WTC11 (cell line): ENCODE results near the gene RSPH3.

Source experiments
- CREB1 ChIP-seq: sonication (generic); formaldehyde crosslinking; IDR thresholded peaks from 2 replicates; pipeline ENCODE4 v1.8.0; 2023; ENCODE audit warnings: mild to moderate bottlenecking, missing genetic modification reagents
- EMX1 ChIP-seq: fragments of 250-450 bp; sonication (Bioruptor Pico); IDR thresholded peaks from 2 replicates; pipeline ENCODE4 v1.8.0; 2021; ENCODE audit warnings: mild to moderate bottlenecking
- SMAD3 ChIP-seq: sonication (generic); formaldehyde crosslinking; IDR thresholded peaks from 2 replicates; pipeline ENCODE4 v1.8.0; 2022; ENCODE audit warnings: missing genetic modification reagents, mild to moderate bottlenecking, borderline replicate concordance
- TCF7 ChIP-seq: sonication (generic); formaldehyde crosslinking; IDR thresholded peaks from 2 replicates; pipeline ENCODE4 v1.8.0; 2022; ENCODE audit warnings: mild to moderate bottlenecking, low read depth, missing genetic modification reagents, moderate library complexity
- TF ChIP-seq, protein P1 (sequence below): fragments of 200-600 bp; IDR thresholded peaks from 2 replicates; pipeline ENCODE4 v1.8.0; 2022; ENCODE audit warnings: antibody characterized with exemption
- TF ChIP-seq, protein P2 (sequence below): sonication (generic); formaldehyde crosslinking; IDR thresholded peaks from 2 replicates; pipeline ENCODE4 v1.8.0; 2023; ENCODE audit warnings: mild to moderate bottlenecking, missing genetic modification reagents
- TF ChIP-seq, protein P3 (sequence below): sonication (generic); formaldehyde crosslinking; IDR thresholded peaks from 2 replicates; pipeline ENCODE4 v1.8.1; 2022; ENCODE audit warnings: missing genetic modification reagents, borderline replicate concordance

DNA sequence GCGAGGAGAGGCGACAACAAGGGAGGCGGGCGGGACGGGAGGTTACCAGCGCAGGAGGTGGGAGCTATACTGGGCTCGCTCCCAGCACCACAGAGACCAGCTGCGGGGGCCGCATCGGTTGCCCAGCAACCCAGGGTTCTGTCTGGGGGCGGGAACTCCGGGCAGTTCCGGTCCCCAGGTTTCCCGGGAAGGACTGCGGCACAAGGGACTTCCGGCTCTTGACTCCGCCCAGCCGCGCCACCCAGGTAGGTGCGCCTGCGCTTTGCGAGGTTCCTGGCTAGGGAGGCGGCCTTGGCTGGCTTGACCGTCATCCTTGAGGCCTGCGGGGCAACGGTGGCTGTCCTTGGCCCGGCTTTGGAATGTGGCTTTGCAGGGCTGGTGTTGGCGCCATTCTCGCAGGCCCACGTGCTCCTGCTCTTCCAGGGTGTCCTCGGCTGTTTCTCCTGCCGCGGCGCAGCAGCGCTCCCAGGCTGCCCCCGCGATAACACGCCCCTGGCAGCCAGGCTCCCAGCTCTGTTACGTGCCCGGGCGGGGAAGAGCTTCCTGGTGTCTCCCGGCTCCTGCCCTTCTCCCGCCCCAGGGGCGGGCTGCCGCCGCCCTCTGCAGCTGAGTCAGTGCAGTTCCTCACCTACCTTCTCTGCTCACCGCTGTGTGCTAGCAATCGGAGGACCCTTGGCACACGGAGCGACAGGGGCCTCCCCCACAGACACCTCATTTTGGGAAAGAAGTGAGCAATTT is at the start of gene RSPH3:
- TF ChIP-seq, protein P1, sequence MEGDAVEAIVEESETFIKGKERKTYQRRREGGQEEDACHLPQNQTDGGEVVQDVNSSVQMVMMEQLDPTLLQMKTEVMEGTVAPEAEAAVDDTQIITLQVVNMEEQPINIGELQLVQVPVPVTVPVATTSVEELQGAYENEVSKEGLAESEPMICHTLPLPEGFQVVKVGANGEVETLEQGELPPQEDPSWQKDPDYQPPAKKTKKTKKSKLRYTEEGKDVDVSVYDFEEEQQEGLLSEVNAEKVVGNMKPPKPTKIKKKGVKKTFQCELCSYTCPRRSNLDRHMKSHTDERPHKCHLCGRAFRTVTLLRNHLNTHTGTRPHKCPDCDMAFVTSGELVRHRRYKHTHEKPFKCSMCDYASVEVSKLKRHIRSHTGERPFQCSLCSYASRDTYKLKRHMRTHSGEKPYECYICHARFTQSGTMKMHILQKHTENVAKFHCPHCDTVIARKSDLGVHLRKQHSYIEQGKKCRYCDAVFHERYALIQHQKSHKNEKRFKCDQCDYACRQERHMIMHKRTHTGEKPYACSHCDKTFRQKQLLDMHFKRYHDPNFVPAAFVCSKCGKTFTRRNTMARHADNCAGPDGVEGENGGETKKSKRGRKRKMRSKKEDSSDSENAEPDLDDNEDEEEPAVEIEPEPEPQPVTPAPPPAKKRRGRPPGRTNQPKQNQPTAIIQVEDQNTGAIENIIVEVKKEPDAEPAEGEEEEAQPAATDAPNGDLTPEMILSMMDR: no peak
- TF ChIP-seq CREB1 (CRISPR knock-in tag): peak; percentile 85
- TF ChIP-seq, protein P2, sequence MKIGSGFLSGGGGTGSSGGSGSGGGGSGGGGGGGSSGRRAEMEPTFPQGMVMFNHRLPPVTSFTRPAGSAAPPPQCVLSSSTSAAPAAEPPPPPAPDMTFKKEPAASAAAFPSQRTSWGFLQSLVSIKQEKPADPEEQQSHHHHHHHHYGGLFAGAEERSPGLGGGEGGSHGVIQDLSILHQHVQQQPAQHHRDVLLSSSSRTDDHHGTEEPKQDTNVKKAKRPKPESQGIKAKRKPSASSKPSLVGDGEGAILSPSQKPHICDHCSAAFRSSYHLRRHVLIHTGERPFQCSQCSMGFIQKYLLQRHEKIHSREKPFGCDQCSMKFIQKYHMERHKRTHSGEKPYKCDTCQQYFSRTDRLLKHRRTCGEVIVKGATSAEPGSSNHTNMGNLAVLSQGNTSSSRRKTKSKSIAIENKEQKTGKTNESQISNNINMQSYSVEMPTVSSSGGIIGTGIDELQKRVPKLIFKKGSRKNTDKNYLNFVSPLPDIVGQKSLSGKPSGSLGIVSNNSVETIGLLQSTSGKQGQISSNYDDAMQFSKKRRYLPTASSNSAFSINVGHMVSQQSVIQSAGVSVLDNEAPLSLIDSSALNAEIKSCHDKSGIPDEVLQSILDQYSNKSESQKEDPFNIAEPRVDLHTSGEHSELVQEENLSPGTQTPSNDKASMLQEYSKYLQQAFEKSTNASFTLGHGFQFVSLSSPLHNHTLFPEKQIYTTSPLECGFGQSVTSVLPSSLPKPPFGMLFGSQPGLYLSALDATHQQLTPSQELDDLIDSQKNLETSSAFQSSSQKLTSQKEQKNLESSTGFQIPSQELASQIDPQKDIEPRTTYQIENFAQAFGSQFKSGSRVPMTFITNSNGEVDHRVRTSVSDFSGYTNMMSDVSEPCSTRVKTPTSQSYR (CRISPR knock-in tag): no peak
- TF ChIP-seq, protein P3, sequence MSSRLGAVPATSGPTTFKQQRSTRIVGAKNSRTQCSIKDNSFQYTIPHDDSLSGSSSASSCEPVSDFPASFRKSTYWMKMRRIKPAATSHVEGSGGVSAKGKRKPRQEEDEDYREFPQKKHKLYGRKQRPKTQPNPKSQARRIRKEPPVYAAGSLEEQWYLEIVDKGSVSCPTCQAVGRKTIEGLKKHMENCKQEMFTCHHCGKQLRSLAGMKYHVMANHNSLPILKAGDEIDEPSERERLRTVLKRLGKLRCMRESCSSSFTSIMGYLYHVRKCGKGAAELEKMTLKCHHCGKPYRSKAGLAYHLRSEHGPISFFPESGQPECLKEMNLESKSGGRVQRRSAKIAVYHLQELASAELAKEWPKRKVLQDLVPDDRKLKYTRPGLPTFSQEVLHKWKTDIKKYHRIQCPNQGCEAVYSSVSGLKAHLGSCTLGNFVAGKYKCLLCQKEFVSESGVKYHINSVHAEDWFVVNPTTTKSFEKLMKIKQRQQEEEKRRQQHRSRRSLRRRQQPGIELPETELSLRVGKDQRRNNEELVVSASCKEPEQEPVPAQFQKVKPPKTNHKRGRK (CRISPR knock-in tag): no peak
- no peak for TF ChIP-seq EMX1
- peak; percentile 87; the same call in 1 of the 2 replicates for TF ChIP-seq SMAD3 (CRISPR knock-in tag)
- no peak for TF ChIP-seq TCF7 (CRISPR knock-in tag)
